Measurements from ENCODE around the gene COL12A1. TPM values are rescaled to one million over a fixed set of nuclear protein-coding genes. Genes with fewer than 3 reads are reported as not detected.

Gene COL12A1
- total RNA-seq, 3 donors from 2014 or later = 90.9 to 441 (median 281) TPM

GRCh38 chr6:75243333-75244062 lies 37.6 kb upstream of the COL12A1 start, which contains the start of gene COX7A2:
COX7A2 (minus strand) TSS chr6:75243801; CDS start chr6:75243734, 67 bp downstream.
- DNase-seq (ENCODE audit: low spot score in 2 of 2) = peak; percentile 89 to 90
- TF ChIP-seq CTCF (IDR thresholded peaks at IDR 0.05) = no peak
- peak; percentile 90 for TF ChIP-seq POLR2A (IDR thresholded peaks at IDR 0.05)
- peak; percentile 91 to 99 (median 93) for TF ChIP-seq POLR2AphosphoS5 (IDR thresholded peaks at IDR 0.05)
- Histone ChIP-seq H3K4me1 (no peaks in the 10 kb centered on the region), H3K4me3 (peak within 1 kb of the TSS; percentile 72 to 89 (median 83)), H3K27ac (peak within 1 kb of the TSS; percentile 95 to 96), H3K27me3 (no peaks in the 10 kb centered on the region), H3K36me3 (peaks cover 3% of the 10 kb centered on the region), H3K9me3 (no peaks in the 10 kb centered on the region)
- intact Hi-C loops (cut with DNase I; ENCODE audit: low total_unique reads) = no loop called here

GRCh38 chr6:75236630-75237029 lies 30.8 kb upstream of the COL12A1 start:
- Histone ChIP-seq H3K9me3 (no peaks in the 10 kb centered on the region), H3K4me1 (no peaks in the 10 kb centered on the region), H3K27ac (no peak overlapping the region), H3K27me3 (no peaks in the 10 kb centered on the region), H3K36me3 (peaks cover 3% of the 10 kb centered on the region), H3K4me3 (no peak overlapping the region)
- TF ChIP-seq POLR2AphosphoS5 (IDR thresholded peaks at IDR 0.05) (no peak), CTCF (IDR thresholded peaks at IDR 0.05) (no peak), POLR2A (IDR thresholded peaks at IDR 0.05) (no peak)
- DNase-seq (ENCODE audit: low spot score in 2 of 2) = no peak
- intact Hi-C loops (cut with DNase I; ENCODE audit: low total_unique reads) = no loop called here

- Histone ChIP-seq H3K4me3 (no peak overlapping the region), H3K36me3 (no peaks in the 10 kb centered on the region), H3K4me1 (no peaks in the 10 kb centered on the region), H3K9me3 (no peaks in the 10 kb centered on the region), H3K27me3 (no peaks in the 10 kb centered on the region), H3K27ac (no peak overlapping the region)
- TF ChIP-seq POLR2AphosphoS5 (IDR thresholded peaks at IDR 0.05) (no peak), CTCF (IDR thresholded peaks at IDR 0.05) (no peak), POLR2A (IDR thresholded peaks at IDR 0.05) (no peak)
- intact Hi-C loops (cut with DNase I; ENCODE audit: low total_unique reads) = no loop called here
- DNase-seq (ENCODE audit: low spot score in 2 of 2) = no peak
These were observed 29.4 kb upstream of the COL12A1 start for GRCh38 chr6:75235271-75235670.

- Histone ChIP-seq H3K27me3 (no peaks in the 10 kb centered on the region), H3K27ac (no peak overlapping the region), H3K4me1 (no peaks in the 10 kb centered on the region), H3K9me3 (no peaks in the 10 kb centered on the region), H3K4me3 (no peak overlapping the region), H3K36me3 (no peaks in the 10 kb centered on the region)
- intact Hi-C loops (cut with DNase I; ENCODE audit: low total_unique reads) = no loop called here
- no peak for DNase-seq (ENCODE audit: low spot score in 2 of 2)
- TF ChIP-seq POLR2A (IDR thresholded peaks at IDR 0.05) (no peak), CTCF (IDR thresholded peaks at IDR 0.05) (no peak), POLR2AphosphoS5 (IDR thresholded peaks at IDR 0.05) (no peak)
These were observed 28.4 kb upstream of the COL12A1 start for GRCh38 chr6:75234126-75234865.

GRCh38 chr6:75233092-75233615 lies 27.3 kb upstream of the COL12A1 start:
- no peak for TF ChIP-seq POLR2AphosphoS5 (IDR thresholded peaks at IDR 0.05)
- Histone ChIP-seq H3K4me1 (no peaks in the 10 kb centered on the region), H3K36me3 (no peaks in the 10 kb centered on the region), H3K27me3 (no peaks in the 10 kb centered on the region), H3K27ac (no peak overlapping the region), H3K9me3 (no peaks in the 10 kb centered on the region), H3K4me3 (no peak overlapping the region)
- DNase-seq (ENCODE audit: low spot score in 2 of 2) = no peak
- intact Hi-C loops (cut with DNase I; ENCODE audit: low total_unique reads) = no loop called here

Data from breast epithelium (tissue), 4 donors.